ENCODE data around the gene GPR15LG.

DNA sequence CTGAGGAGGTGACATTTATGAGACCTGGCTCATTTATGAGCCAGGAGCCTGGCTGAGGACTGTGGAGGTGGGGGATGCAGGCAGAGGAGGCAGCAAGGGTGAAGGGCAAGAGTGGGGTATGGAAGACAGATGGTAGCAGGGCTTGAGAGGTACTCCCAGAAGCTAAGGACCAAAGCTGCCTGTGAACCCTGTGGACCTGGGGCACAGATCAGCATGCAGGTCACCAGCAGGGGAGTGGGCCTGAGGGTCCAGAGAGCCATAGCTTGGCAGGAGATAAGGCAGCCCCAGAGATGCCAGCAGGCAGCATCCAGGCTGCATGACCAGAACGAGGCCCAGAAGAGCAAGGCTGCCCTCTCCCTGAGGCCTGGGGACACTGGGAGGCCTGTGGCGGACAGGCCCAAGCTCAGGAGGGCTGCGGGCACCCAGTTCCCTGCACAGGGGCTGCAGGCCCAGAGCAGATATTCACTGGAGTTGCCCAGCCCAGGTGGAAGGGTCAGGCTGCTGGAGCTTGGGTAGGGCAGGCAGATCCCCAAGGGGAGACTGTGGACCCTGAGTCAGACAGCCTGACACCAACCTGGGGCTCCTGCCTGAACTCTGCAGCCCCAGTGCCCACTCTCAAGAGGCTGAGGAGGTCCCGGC is 3.4 kb downstream of the GPR15LG start:
- TF ChIP-seq, protein P1, sequence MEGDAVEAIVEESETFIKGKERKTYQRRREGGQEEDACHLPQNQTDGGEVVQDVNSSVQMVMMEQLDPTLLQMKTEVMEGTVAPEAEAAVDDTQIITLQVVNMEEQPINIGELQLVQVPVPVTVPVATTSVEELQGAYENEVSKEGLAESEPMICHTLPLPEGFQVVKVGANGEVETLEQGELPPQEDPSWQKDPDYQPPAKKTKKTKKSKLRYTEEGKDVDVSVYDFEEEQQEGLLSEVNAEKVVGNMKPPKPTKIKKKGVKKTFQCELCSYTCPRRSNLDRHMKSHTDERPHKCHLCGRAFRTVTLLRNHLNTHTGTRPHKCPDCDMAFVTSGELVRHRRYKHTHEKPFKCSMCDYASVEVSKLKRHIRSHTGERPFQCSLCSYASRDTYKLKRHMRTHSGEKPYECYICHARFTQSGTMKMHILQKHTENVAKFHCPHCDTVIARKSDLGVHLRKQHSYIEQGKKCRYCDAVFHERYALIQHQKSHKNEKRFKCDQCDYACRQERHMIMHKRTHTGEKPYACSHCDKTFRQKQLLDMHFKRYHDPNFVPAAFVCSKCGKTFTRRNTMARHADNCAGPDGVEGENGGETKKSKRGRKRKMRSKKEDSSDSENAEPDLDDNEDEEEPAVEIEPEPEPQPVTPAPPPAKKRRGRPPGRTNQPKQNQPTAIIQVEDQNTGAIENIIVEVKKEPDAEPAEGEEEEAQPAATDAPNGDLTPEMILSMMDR (IDR thresholded peaks at IDR 0.05): no peak
- no peak for TF ChIP-seq POLR2AphosphoS5 (IDR thresholded peaks at IDR 0.05)

Data from suprapubic skin (tissue), 3 donors.